ENCODE results near the gene LRRC23.
"Not testable (repeated sequence)": the region's sequence is repeated elsewhere in the genome, so short reads cannot be mapped to it uniquely, and the experiment has no call there.

Gene LRRC23

GRCh38 chr12:6905414-6906040 is 905 bp downstream of the LRRC23 start:
- no peak for FAIRE-seq

GRCh38 chr12:6908141-6908540 is 3.5 kb downstream of the LRRC23 start:
- FAIRE-seq = not testable (repeated sequence)

- FAIRE-seq = no peak
Measured at GRCh38 chr12:6909421-6910145, 5.0 kb downstream of the LRRC23 start.

- FAIRE-seq = no peak
Measured at GRCh38 chr12:6912164-6912935, 7.7 kb downstream of the LRRC23 start.

- FAIRE-seq = no peak
Measured at GRCh38 chr12:6914246-6914946, 9.8 kb downstream of the LRRC23 start, which contains the start of gene ENO2. Gene ENO2 (plus strand): TSS chr12:6914580. CDS start chr12:6915833, 1,253 bp downstream.

GRCh38 chr12:6914947-6915788 is 10.5 kb downstream of the LRRC23 start:
- no peak for FAIRE-seq

- no peak for FAIRE-seq
Measured at GRCh38 chr12:6915789-6916285, 11.2 kb downstream of the LRRC23 start.

GRCh38 chr12:6916426-6917200 is 12.0 kb downstream of the LRRC23 start:
- no peak for FAIRE-seq

GRCh38 chr12:6917491-6918231 is 13.0 kb downstream of the LRRC23 start:
- no peak for FAIRE-seq

- FAIRE-seq = no peak
Measured at GRCh38 chr12:6919588-6919987, 15.0 kb downstream of the LRRC23 start.

- FAIRE-seq = no peak
Measured at GRCh38 chr12:6921539-6921938, 16.9 kb downstream of the LRRC23 start.

GRCh38 chr12:6921996-6922946 is 17.6 kb downstream of the LRRC23 start:
- FAIRE-seq = no peak

GRCh38 chr12:6923003-6923732 is 18.5 kb downstream of the LRRC23 start:
- FAIRE-seq = no peak

GRCh38 chr12:6923851-6924250 is 19.2 kb downstream of the LRRC23 start:
- no peak for FAIRE-seq

GRCh38 chr12:6925239-6925539 is 20.6 kb downstream of the LRRC23 start:
- FAIRE-seq = no peak

GRCh38 chr12:6925540-6926279 is 21.1 kb downstream of the LRRC23 start:
- FAIRE-seq = peak; percentile 9

- no peak for FAIRE-seq
Measured at GRCh38 chr12:6927379-6928021, 22.9 kb downstream of the LRRC23 start, which contains the start of gene ATN1. Gene ATN1 (plus strand): TSS chr12:6927959. CDS start chr12:6934002, 6,043 bp downstream.

All from islet of Langerhans (tissue), 1 donor.